DMS79 treated with DMSO at 0.1 percent for 48 hours (cell line): Measurements from ENCODE around the gene CACNA1I.

Experiments
- DNase-seq: peaks from one replicate; lab custom pipeline; 2025; lab: John Stamatoyannopoulos, UW

CACNA1I gene

GRCh38 chr22:39651053-39651996 is 80.8 kb downstream of the CACNA1I start:
- no peak for DNase-seq

- DNase-seq = no peak
These were observed 82.6 kb downstream of the CACNA1I start for GRCh38 chr22:39652990-39653786.

GRCh38 chr22:39653787-39654077 is 83.2 kb downstream of the CACNA1I start:
- no peak for DNase-seq

- DNase-seq = no peak
These were observed 83.8 kb downstream of the CACNA1I start for GRCh38 chr22:39654131-39654926.

GRCh38 chr22:39655004-39655579 is 84.5 kb downstream of the CACNA1I start:
- DNase-seq = no peak

- DNase-seq = no peak
These were observed 85.3 kb downstream of the CACNA1I start for GRCh38 chr22:39655831-39656230.

DNA sequence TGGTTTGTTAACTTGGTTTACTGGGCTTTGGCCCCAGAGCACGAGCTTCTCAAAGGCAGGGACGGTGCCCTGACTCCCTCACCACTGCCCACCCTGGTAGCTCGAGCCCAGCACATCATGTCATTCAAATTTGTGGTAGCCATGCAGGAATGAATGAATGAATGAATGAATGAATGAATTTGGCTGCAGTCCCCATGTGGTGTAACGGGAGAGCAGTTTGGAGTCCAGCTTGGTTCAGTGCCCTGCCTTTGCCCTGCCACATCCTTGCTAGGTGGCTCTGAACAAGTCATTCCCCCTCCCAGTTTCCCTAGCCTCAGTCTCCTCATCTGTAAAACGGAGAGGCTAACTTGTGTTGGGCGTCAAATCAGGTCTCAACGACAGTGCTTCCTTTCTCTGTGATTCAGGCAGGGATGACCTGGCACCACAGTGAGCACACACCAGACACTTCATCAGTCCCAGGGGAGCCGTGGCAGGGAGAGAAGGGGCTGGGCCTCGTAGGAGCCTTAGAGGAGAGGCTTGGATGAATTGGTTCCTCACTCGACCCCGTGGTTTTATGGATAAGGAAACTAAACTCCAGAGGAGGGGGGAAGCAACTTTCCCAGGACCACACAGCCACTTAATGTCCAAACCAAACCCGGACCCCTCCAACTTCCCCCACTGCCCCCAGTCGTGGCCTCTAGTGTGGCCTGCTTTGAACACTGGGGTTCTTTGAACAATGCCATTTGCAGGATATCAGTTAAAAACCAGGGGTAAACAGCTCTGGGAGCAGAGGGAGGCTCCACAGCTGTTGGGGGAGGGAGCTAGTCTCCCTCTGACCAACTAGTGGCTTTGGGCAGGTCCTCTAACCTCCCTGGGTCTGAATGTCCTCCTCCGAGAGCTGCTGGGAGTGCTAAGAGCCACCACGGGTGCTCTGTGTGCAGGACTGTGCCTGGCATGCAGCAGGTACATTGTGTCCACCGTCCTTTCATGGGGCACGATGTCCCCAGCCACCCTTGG is 86.2 kb downstream of the CACNA1I start:
- DNase-seq = no peak

DNA sequence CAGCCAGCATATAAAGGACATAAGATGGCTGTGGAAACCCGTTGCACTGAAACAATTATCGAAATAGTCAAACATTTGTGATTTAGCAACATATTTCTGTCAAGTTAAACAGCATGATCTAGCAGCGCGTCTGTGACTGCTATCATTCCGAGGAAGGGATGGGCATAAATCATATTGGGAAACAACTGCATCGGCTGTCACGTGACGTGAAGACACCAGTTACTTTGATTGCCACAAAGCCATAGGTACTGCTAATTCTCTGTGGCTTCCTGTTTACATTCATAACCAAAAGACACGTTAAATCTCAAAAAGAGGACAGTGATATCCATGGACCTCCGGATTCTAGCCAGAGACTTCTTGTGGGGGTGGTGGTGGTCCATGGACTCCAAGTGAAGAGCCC is 87.8 kb downstream of the CACNA1I start:
- DNase-seq = no peak

- DNase-seq = no peak
These were observed 88.4 kb downstream of the CACNA1I start for GRCh38 chr22:39658806-39659463.

GRCh38 chr22:39661501-39661841 is 90.9 kb downstream of the CACNA1I start:
- DNase-seq = no peak

- DNase-seq = no peak
These were observed 91.5 kb downstream of the CACNA1I start for GRCh38 chr22:39661842-39662685.

- no peak for DNase-seq
These were observed 92.1 kb downstream of the CACNA1I start for GRCh38 chr22:39662686-39663052.

GRCh38 chr22:39663751-39664150 is 93.2 kb downstream of the CACNA1I start:
- DNase-seq = no peak

- DNase-seq = no peak
These were observed 94.1 kb downstream of the CACNA1I start for GRCh38 chr22:39664485-39665200.

DNA sequence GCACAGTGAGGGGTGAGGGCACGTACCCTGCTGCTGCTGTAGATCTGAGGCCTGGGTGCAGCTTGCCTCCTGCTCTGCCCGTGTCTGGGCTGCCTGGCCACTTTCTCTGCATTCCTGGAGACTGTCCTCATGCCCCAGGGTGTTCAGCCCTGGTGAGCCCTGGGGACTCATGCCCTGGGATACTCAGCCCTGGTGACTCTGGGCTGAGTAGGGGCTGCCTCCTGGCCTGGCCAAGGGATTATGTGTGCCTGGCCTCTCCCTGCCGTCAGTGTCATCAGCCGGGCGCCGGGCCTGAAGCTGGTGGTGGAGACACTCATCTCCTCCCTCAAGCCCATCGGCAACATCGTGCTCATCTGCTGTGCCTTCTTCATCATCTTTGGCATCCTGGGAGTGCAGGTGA is 94.7 kb downstream of the CACNA1I start:
- no peak for DNase-seq

GRCh38 chr22:39665661-39666431 is 95.3 kb downstream of the CACNA1I start:
- DNase-seq = no peak

DNA sequence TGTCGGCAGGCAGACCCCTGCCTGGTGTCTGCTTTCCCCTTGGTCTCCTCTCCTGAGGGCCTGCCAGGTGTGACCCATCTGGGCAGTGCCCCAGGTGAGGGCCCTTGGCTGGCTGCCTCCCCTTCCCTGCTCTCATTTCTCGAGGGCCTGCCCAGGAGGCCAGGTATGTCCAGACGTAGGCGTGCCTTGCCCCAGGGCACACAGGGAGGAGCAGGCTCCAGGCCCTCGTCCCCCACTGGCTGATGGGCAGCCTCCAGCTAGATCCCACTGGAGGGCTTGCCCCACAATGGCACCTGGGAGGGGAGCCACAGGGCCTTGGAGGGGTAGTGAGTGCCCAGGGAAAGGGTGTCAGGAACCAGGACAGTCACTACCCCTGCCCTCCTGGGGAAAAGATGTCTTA is 95.9 kb downstream of the CACNA1I start:
- no peak for DNase-seq

DNA sequence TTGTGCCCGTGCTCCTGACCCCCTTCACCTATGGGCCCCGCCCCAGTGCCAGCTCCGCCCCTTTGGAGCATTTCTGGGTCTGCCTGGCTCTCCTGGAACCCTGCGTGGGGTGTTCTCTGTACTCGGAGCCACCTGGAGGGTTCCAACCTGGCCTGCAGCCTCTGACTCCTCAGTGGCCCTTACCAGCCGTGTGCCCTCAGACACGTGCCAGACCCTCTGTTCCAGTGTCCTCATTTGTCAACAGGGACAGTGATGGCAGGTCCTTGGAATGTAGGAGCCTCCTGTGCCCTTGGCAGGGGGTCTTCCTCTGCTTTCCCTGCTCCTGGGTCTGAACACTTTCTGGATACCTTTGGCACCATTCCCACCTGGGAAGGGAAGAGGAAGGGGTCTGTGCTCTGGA is 96.4 kb downstream of the CACNA1I start:
- no peak for DNase-seq
